GM12892 (cell line): ENCODE measurements around the gene CNOT4.

ENCODE experiments used
- POLR2A ChIP-seq: IDR thresholded peaks from 2 replicates; pipeline ENCODE4 v1.6.1; 2011; ENCODE audit warnings: low read depth, low read length, control low read depth
- POLR2AphosphoS5 ChIP-seq: IDR thresholded peaks from 2 replicates; pipeline ENCODE4 v1.6.1; 2011; ENCODE audit warnings: low read depth, low read length, control low read depth

- TF ChIP-seq POLR2A (no peak), POLR2AphosphoS5 (no peak)
These were observed 148.1 kb downstream of the CNOT4 start for GRCh38 chr7:135361788-135362187.
